B cell (primary cell): ENCODE data around the gene AUNIP. TPM values are rescaled to one million over a fixed set of nuclear protein-coding genes. Genes with fewer than 3 reads are reported as not detected.

Experiments
- ATAC-seq: fragments of 200-7000 bp; cut with Tn5 transposase; one replicate; pipeline ENCODE4 v1.10.0; 2021; ENCODE audit warnings: low read depth, mild to moderate bottlenecking, moderate number of reproducible peaks, moderate library complexity
- CTCF ChIA-PET: fragments of 350-600 bp; sonication (Branson Sonifier 250); formaldehyde crosslinking; loops from one replicate; lab custom pipeline; 2021; ENCODE audit warnings: antibody characterized with exemption, inconsistent platforms; lab: Charles Lee
- POLR2A ChIA-PET: fragments of 350-600 bp; sonication (Branson Sonifier 250); formaldehyde crosslinking; loops from one replicate; lab custom pipeline; 2021; ENCODE audit warnings: antibody characterized with exemption; lab: Charles Lee
- DNase-seq: peaks from one replicate; pipeline ENCODE4 v3.0.0; 2013
- H2AFZ ChIP-seq: 2 replicates; pipeline ENCODE4 v1.6.1; 2012; ENCODE audit warnings: mild to moderate bottlenecking, low read depth, low read length; ENCODE audit not compliant: insufficient read depth, poor library complexity, severe bottlenecking
- H3K27ac ChIP-seq, 2 donors: 1 replicate in 1 of 2; 2 replicates in 1 of 2; pipeline ENCODE4 v1.5.1; 2012 to 2013; ENCODE audit warnings: low read length in 2 of 2, mild to moderate bottlenecking in 2 of 2, moderate library complexity in 1 of 2
- H3K27me3 ChIP-seq, 4 experiments: fragments of 200-600 bp in 1 of 4; sonication (generic) in 1 of 4; replicated peaks in 1 of 4; 1 replicate in 2 of 4; 2 replicates in 2 of 4; pipeline versions ENCODE4 v1.6.1 to v1.7.0; 2013 to 2016; ENCODE audit warnings: low read length in 3 of 4, mild to moderate bottlenecking in 2 of 4, mixed read lengths in 1 of 4, moderate library complexity in 1 of 4; ENCODE audit not compliant: insufficient read depth in 4 of 4, control insufficient read depth in 3 of 4; ENCODE audit errors: control extremely low read depth in 1 of 4
- H3K36me3 ChIP-seq, 2 experiments: replicated peaks in 1 of 2; 1 replicate in 1 of 2; 2 replicates in 1 of 2; pipeline versions ENCODE4 v1.6.1 to v1.7.1; 2013; ENCODE audit warnings: low read length in 1 of 2; ENCODE audit not compliant: insufficient read depth in 2 of 2, control insufficient read depth in 1 of 2; ENCODE audit errors: control extremely low read depth in 1 of 2, extremely low read depth in 1 of 2
- H3K4me1 ChIP-seq, 2 donors: fragments of 200-600 bp in 1 of 2; sonication (generic) in 1 of 2; 1 replicate in 1 of 2; 2 replicates in 1 of 2; pipeline versions ENCODE4 v1.5.1 to v1.6.1; 2013 to 2017; ENCODE audit warnings: low read length in 2 of 2; ENCODE audit not compliant: control insufficient read depth in 2 of 2, insufficient read depth in 2 of 2
- H3K4me2 ChIP-seq: replicated peaks from 2 replicates; pipeline ENCODE3; 2012; ENCODE audit warnings: mild to moderate bottlenecking, low read depth, low read length; ENCODE audit not compliant: poor library complexity, severe bottlenecking
- H3K4me3 ChIP-seq, 5 experiments: fragments of 200-600 bp in 1 of 5; sonication (generic) in 1 of 5; 1 replicate in 3 of 5; 2 replicates in 2 of 5; pipeline versions ENCODE4 v1.5.1 to v1.7.0; 2011 to 2016; ENCODE audit warnings: low read length in 4 of 5, mild to moderate bottlenecking in 4 of 5, low read depth in 2 of 5, control low read depth in 1 of 5, moderate library complexity in 1 of 5; ENCODE audit not compliant: insufficient read depth in 1 of 5; ENCODE audit errors: control extremely low read depth in 1 of 5, extremely low read depth in 1 of 5
- H3K79me2 ChIP-seq: fragments of 200-600 bp; sonication (generic); one replicate; pipeline ENCODE4 v1.6.0; 2016; ENCODE audit warnings: low read length; ENCODE audit not compliant: control insufficient read depth, insufficient read depth
- H3K9ac ChIP-seq: fragments of 200-600 bp; sonication (generic); 2 replicates; pipeline ENCODE4 v1.6.1; 2017; ENCODE audit warnings: mild to moderate bottlenecking, low read length, moderate library complexity
- H3K9me3 ChIP-seq, 3 donors: one replicate each; pipeline versions ENCODE4 v1.6.1 to v1.7.1; 2013; ENCODE audit warnings: low read length in 2 of 3; ENCODE audit not compliant: control insufficient read depth in 2 of 3, insufficient read depth in 1 of 3; ENCODE audit errors: control extremely low read depth in 1 of 3
- H4K20me1 ChIP-seq: 2 replicates; pipeline ENCODE4 v1.6.0; 2012; ENCODE audit warnings: mild to moderate bottlenecking, low read length; ENCODE audit not compliant: insufficient read depth, control insufficient read depth, poor library complexity, severe bottlenecking
- H3K27ac Mint-ChIP-seq: one replicate; pipeline ENCODE4 v1.8.0; 2021; ENCODE audit warnings: mixed read lengths
- H3K27me3 Mint-ChIP-seq: one replicate; pipeline ENCODE4 v1.8.0; 2021; ENCODE audit warnings: mixed read lengths
- H3K4me1 Mint-ChIP-seq: one replicate; pipeline ENCODE4 v1.8.0; 2021; ENCODE audit warnings: mixed read lengths
- H3K4me3 Mint-ChIP-seq: one replicate; pipeline ENCODE4 v1.8.0; 2021; ENCODE audit warnings: mixed read lengths
- H3K9me3 Mint-ChIP-seq: one replicate; pipeline ENCODE4 v1.8.0; 2022; ENCODE audit warnings: mixed read lengths; ENCODE audit not compliant: insufficient read depth
- CTCF ChIP-seq: fragments of 200-600 bp; IDR thresholded peaks from one replicate; pipeline ENCODE4 v1.8.0; 2022; ENCODE audit warnings: antibody characterized with exemption, mild to moderate bottlenecking
- EZH2 ChIP-seq: IDR thresholded peaks from 2 replicates; pipeline ENCODE4 v1.6.1; 2012; ENCODE audit warnings: borderline replicate concordance, low read depth, mild to moderate bottlenecking, moderate library complexity, low read length; ENCODE audit not compliant: insufficient read depth, poor library complexity, severe bottlenecking
- WGBS: methylation state at CpG from one replicate; pipeline ENCODE4 v1.1.5; 2013; ENCODE audit warnings: missing lambda C conversion rate; ENCODE audit not compliant: insufficient coverage; 5-methylcytosine and 5-hydroxymethylcytosine counted together
- intact Hi-C: fragments of 100-400 bp; cut with micrococcal nuclease; formaldehyde crosslinking; loops from one replicate; pipeline ENCODE4 v1.10.0; 2022
- polyA plus RNA-seq: library from polyadenylated mRNA; depleted of rRNA; stranded (reverse); fragments of >200 nt; gene quantifications from 2 replicates; pipeline ENCODE4 v1.2.3, GENCODE V29; 2012
- total RNA-seq, 2 donors: library from RNA; stranded (reverse); fragments of 120-200 nt in 1 of 2; gene quantifications; 1 replicate in 1 of 2; 2 replicates in 1 of 2; pipeline versions ENCODE4 v1.2.3 to v1.2.4, GENCODE V29; 2013 to 2022

The AUNIP gene
- total and polyA plus RNA-seq, 2 donors (not counting 1 experiment from before 2014, with no cell fraction given) = 0.27 TPM; not detected in 1

GRCh38 chr1:25909040-25909439 is 49.8 kb upstream of the AUNIP start:
- no peaks in the 10 kb centered on the region for H3K9me3 ChIP-seq
- H3K9me3 Mint-ChIP-seq = no peaks in the 10 kb centered on the region
- TF ChIP-seq CTCF = no peak
- TF ChIP-seq EZH2 = no peak
- intact Hi-C loops = no loop called here
- 85% methylated on average over 10 of the region's 10 CpGs for WGBS
- no peaks in the 10 kb centered on the region for H3K27me3 Mint-ChIP-seq
- H3K4me3 Mint-ChIP-seq = no peak overlapping the region
- no peak overlapping the region for H3K27ac Mint-ChIP-seq
- H4K20me1 ChIP-seq = no peaks in the 10 kb centered on the region
- H3K4me1 ChIP-seq = peaks cover 6 to 20% of the 10 kb centered on the region in 2 donors
- H3K79me2 ChIP-seq = no peaks in the 10 kb centered on the region
- no peak overlapping the region for H3K4me3 ChIP-seq
- H3K4me2 ChIP-seq = no peak overlapping the region
- H3K27me3 ChIP-seq = no peaks in the 10 kb centered on the region
- DNase-seq (no peak), ATAC-seq (no peak)
- no peak overlapping the region for H2AFZ ChIP-seq
- H3K9ac ChIP-seq = no peak overlapping the region
- ChIA-PET CTCF (interaction anchor here (1.0 kb wide), 1 partner anchor 89 kb away, joined by 4 read pairs; the partner anchor contains the start of gene PAFAH2), POLR2A (no interaction called here)
- H3K36me3 ChIP-seq = no peaks in the 10 kb centered on the region
- H3K4me1 Mint-ChIP-seq = peaks cover 14% of the 10 kb centered on the region
- no peak overlapping the region for H3K27ac ChIP-seq

GRCh38 chr1:25908161-25908560 is 48.9 kb upstream of the AUNIP start:
- Histone ChIP-seq H3K4me2 (no peak overlapping the region), H3K79me2 (no peaks in the 10 kb centered on the region), H3K9me3 (no peaks in the 10 kb centered on the region), H3K4me1 (peaks cover 6 to 22% of the 10 kb centered on the region in 2 donors), H3K36me3 (peaks cover 0 to 3% of the 10 kb centered on the region in 2 experiments), H3K4me3 (no peak overlapping the region), H3K27ac (no peak overlapping the region), H3K9ac (no peak overlapping the region), H2AFZ (no peak overlapping the region), H3K27me3 (no peaks in the 10 kb centered on the region), H4K20me1 (no peaks in the 10 kb centered on the region)
- ATAC-seq = no peak
- ChIA-PET POLR2A (no interaction called here), CTCF (interaction anchor here (1.0 kb wide), 1 partner anchor 90 kb away, joined by 4 read pairs; the partner anchor contains the start of gene PAFAH2)
- Mint-ChIP-seq H3K4me3 (peak overlapping the region; percentile 44), H3K27me3 (no peaks in the 10 kb centered on the region), H3K27ac (no peak overlapping the region), H3K4me1 (peaks cover 14% of the 10 kb centered on the region), H3K9me3 (no peaks in the 10 kb centered on the region)
- no CpG with 5 or more reads among the region's 1 CpG for WGBS
- DNase-seq = no peak
- intact Hi-C loops = no loop called here
- TF ChIP-seq EZH2 = no peak
- TF ChIP-seq CTCF = no peak
